Liver (tissue), 9 donors: ENCODE results near the gene LRRC28. TPM values are rescaled to one million over a fixed set of nuclear protein-coding genes. Genes with fewer than 3 reads are reported as not detected.

Source experiments
- DNase-seq: peaks from one replicate; pipeline ENCODE4 v3.0.0-alpha.2; 2017; ENCODE audit warnings: low spot score
- H3K27ac ChIP-seq, 2 donors: one replicate each; pipeline ENCODE4 v1.7.0; 2013; ENCODE audit warnings: inconsistent platforms in 2 of 2, low read length in 2 of 2, control low read depth in 1 of 2, low read depth in 1 of 2, mild to moderate bottlenecking in 1 of 2
- H3K27me3 ChIP-seq, 4 donors: one replicate each; pipeline versions ENCODE4 v1.6.1 to v1.7.0; 2013; ENCODE audit warnings: low read length in 3 of 4, inconsistent platforms in 1 of 4, mild to moderate bottlenecking in 1 of 4, moderate library complexity in 1 of 4; ENCODE audit not compliant: control insufficient read depth in 4 of 4, insufficient read depth in 4 of 4
- H3K36me3 ChIP-seq, 4 donors: one replicate each; pipeline versions ENCODE4 v1.6.1 to v1.7.0; 2013; ENCODE audit warnings: low read length in 3 of 4, mild to moderate bottlenecking in 3 of 4, low read depth in 1 of 4, moderate library complexity in 1 of 4; ENCODE audit not compliant: control insufficient read depth in 4 of 4, insufficient read depth in 3 of 4
- H3K4me1 ChIP-seq, 4 donors: one replicate each; pipeline versions ENCODE4 v1.6.1 to v1.7.0; 2013; ENCODE audit warnings: low read length in 3 of 4, mild to moderate bottlenecking in 3 of 4, moderate library complexity in 1 of 4; ENCODE audit not compliant: control insufficient read depth in 4 of 4, insufficient read depth in 4 of 4
- H3K4me3 ChIP-seq, 3 donors: one replicate each; pipeline versions ENCODE4 v1.6.1 to v1.7.0; 2013; ENCODE audit warnings: low read length in 3 of 3, control low read depth in 1 of 3, low read depth in 1 of 3, mild to moderate bottlenecking in 1 of 3
- H3K9ac ChIP-seq, 2 donors: one replicate each; pipeline ENCODE4 v1.7.0; 2013; ENCODE audit warnings: low read length in 2 of 2, mild to moderate bottlenecking in 2 of 2, moderate library complexity in 2 of 2, control low read depth in 1 of 2, low read depth in 1 of 2
- H3K9me3 ChIP-seq, 4 donors: one replicate each; pipeline versions ENCODE4 v1.6.1 to v1.7.0; 2013; ENCODE audit warnings: low read length in 3 of 4; ENCODE audit not compliant: control insufficient read depth in 4 of 4
- ATF3 ChIP-seq: IDR thresholded peaks from 2 replicates; pipeline ENCODE4 v1.6.1; 2016; ENCODE audit warnings: antibody characterized with exemption
- CTCF ChIP-seq: fragments of 150-350 bp; IDR thresholded peaks from 2 replicates; pipeline ENCODE4 v1.5.1; 2017; ENCODE audit warnings: improper control_type of control experiment, low read depth, low read length; ENCODE audit not compliant: missing input control
- EGR1 ChIP-seq, 2 donors: IDR thresholded peaks; 2 replicates each; pipeline ENCODE4 v1.6.1; 2016 to 2018; ENCODE audit warnings: antibody characterized with exemption in 2 of 2, low read depth in 2 of 2
- FOXA1 ChIP-seq: IDR thresholded peaks from 2 replicates; pipeline ENCODE4 v1.6.1; 2016; ENCODE audit warnings: antibody characterized with exemption
- FOXA2 ChIP-seq: IDR thresholded peaks from 2 replicates; pipeline ENCODE4 v1.6.1; 2016; ENCODE audit warnings: antibody characterized with exemption
- GABPA ChIP-seq, 2 donors: IDR thresholded peaks in 1 of 2; conservative IDR thresholded peaks in 1 of 2; 2 replicates each; pipeline ENCODE4 v1.6.1; 2016; ENCODE audit warnings: antibody characterized with exemption in 2 of 2, mild to moderate bottlenecking in 1 of 2, moderate library complexity in 1 of 2
- HNF4A ChIP-seq, 2 donors: conservative IDR thresholded peaks; 2 replicates each; pipeline ENCODE4 v1.6.1; 2016; ENCODE audit warnings: antibody characterized with exemption in 2 of 2, mild to moderate bottlenecking in 2 of 2
- HNF4G ChIP-seq: IDR thresholded peaks from 2 replicates; pipeline ENCODE4 v1.6.1; 2016; ENCODE audit warnings: antibody characterized with exemption
- JUND ChIP-seq, 2 donors: IDR thresholded peaks; 2 replicates each; pipeline ENCODE4 v1.6.1; 2016; ENCODE audit warnings: antibody characterized with exemption in 2 of 2
- MAX ChIP-seq: IDR thresholded peaks from 2 replicates; pipeline ENCODE4 v1.6.1; 2016; ENCODE audit warnings: antibody characterized with exemption
- NR2F2 ChIP-seq: IDR thresholded peaks from 2 replicates; pipeline ENCODE4 v1.6.1; 2016; ENCODE audit warnings: antibody characterized with exemption
- RAD21 ChIP-seq, 2 donors: IDR thresholded peaks; 2 replicates each; pipeline ENCODE4 v1.6.1; 2016; ENCODE audit warnings: antibody characterized with exemption in 2 of 2, mild to moderate bottlenecking in 2 of 2
- REST ChIP-seq: IDR thresholded peaks from 2 replicates; pipeline ENCODE4 v1.6.1; 2016; ENCODE audit warnings: antibody characterized with exemption, mild to moderate bottlenecking
- RXRA ChIP-seq, 2 donors: IDR thresholded peaks; 2 replicates each; pipeline ENCODE4 v1.6.1; 2017 to 2018; ENCODE audit warnings: antibody characterized with exemption in 2 of 2, mild to moderate bottlenecking in 1 of 2
- SP1 ChIP-seq: IDR thresholded peaks from 2 replicates; pipeline ENCODE4 v1.6.1; 2018; ENCODE audit warnings: antibody characterized with exemption, mild to moderate bottlenecking
- TAF1 ChIP-seq: conservative IDR thresholded peaks from 2 replicates; pipeline ENCODE4 v1.6.1; 2016; ENCODE audit warnings: antibody characterized with exemption, mild to moderate bottlenecking
- YY1 ChIP-seq: IDR thresholded peaks from 2 replicates; pipeline ENCODE4 v1.6.1; 2016; ENCODE audit warnings: antibody characterized with exemption, mild to moderate bottlenecking
- ZBTB33 ChIP-seq: IDR thresholded peaks from 2 replicates; pipeline ENCODE4 v1.6.1; 2016; ENCODE audit warnings: antibody characterized with exemption
- WGBS: extraction: QIAGEN DNeasy Blood & Tissue Kit; methylation state at CpG from one replicate; pipeline ENCODE4 v1.1.7; 2013; 5-methylcytosine and 5-hydroxymethylcytosine counted together
- polyA plus RNA-seq, 2 donors: library from polyadenylated mRNA; stranded (reverse) in 1 of 2; unstranded in 1 of 2; fragments of 200-250 nt in 1 of 2; fragments of >200 nt in 1 of 2; fragmentation: Nextera tagmentation in 1 of 2; extraction: Ambion mirVana in 1 of 2; gene quantifications; one replicate each; pipeline versions ENCODE4 v1.2.1 to v1.2.3, GENCODE V29; 2013 to 2015
- total RNA-seq, 2 donors: library from RNA; depleted of rRNA; stranded (reverse); fragments of >200 nt; gene quantifications; one replicate each; pipeline ENCODE4 v1.2.3, GENCODE V29; 2014
- donor health status: healthy.
- donor health status: healthy.
- donor health status: healthy.
- donor health status: healthy.
- donor health status: healthy.

LRRC28 gene
- total and polyA plus RNA-seq, 4 donors, result 15.4 to 46.6 (median 41.0) TPM

- DNase-seq, result no peak
- 88% methylated on average over 26 of the region's 26 CpGs for WGBS
- no peak overlapping the region for H3K4me3 ChIP-seq
- peaks cover 0 to 3% (median 0%) of the 10 kb centered on the region in 4 donors for H3K4me1 ChIP-seq
- H3K36me3 ChIP-seq, result no peaks in the 10 kb centered on the region
- H3K27ac ChIP-seq, result no peak overlapping the region
- TF ChIP-seq GABPA (IDR thresholded peaks at IDR 0.05 in 1 of 2, conservative IDR thresholded peaks at IDR 0.05 in 1 of 2), result no peak
- TF ChIP-seq EGR1 (IDR thresholded peaks at IDR 0.05; ENCODE audit: low read depth in 2 of 2), result no peak
- TF ChIP-seq HNF4A (conservative IDR thresholded peaks at IDR 0.05), result no peak
- no peak for TF ChIP-seq ATF3
- TF ChIP-seq TAF1, result no peak
- TF ChIP-seq SP1, result no peak
- no peak for TF ChIP-seq FOXA1
- no peak for TF ChIP-seq YY1
- no peak for TF ChIP-seq RAD21 (IDR thresholded peaks at IDR 0.05)
- no peaks in the 10 kb centered on the region for H3K9me3 ChIP-seq
- no peaks in the 10 kb centered on the region for H3K27me3 ChIP-seq
- H3K9ac ChIP-seq, result no peak overlapping the region
Measured at GRCh38 chr15:99426431-99427105, 175.3 kb downstream of the LRRC28 start.

GRCh38 chr15:99427210-99427609 lies 175.9 kb downstream of the LRRC28 start:
- Histone ChIP-seq H3K9me3 (no peaks in the 10 kb centered on the region), H3K27ac (no peak overlapping the region), H3K27me3 (no peaks in the 10 kb centered on the region), H3K4me1 (peaks cover 0 to 3% (median 0%) of the 10 kb centered on the region in 4 donors), H3K36me3 (no peaks in the 10 kb centered on the region), H3K4me3 (no peak overlapping the region), H3K9ac (no peak overlapping the region)
- TF ChIP-seq YY1 (no peak), HNF4G (no peak), FOXA1 (no peak), ZBTB33 (no peak), HNF4A (conservative IDR thresholded peaks at IDR 0.05) (no peak), NR2F2 (no peak), MAX (no peak), TAF1 (no peak), RXRA (IDR thresholded peaks at IDR 0.05) (no peak), GABPA (IDR thresholded peaks at IDR 0.05 in 1 of 2, conservative IDR thresholded peaks at IDR 0.05 in 1 of 2) (no peak), RAD21 (IDR thresholded peaks at IDR 0.05) (no peak), FOXA2 (no peak), EGR1 (IDR thresholded peaks at IDR 0.05; ENCODE audit: low read depth in 2 of 2) (no peak), CTCF (no peak), SP1 (no peak), ATF3 (no peak), JUND (IDR thresholded peaks at IDR 0.05) (no peak), REST (no peak)
- no peak for DNase-seq
- WGBS, result 88% methylated on average over 8 of the region's 8 CpGs
